Esophagus muscularis mucosa (tissue), 4 donors: ENCODE measurements around the gene LRSAM1.

Experiments
- CTCF ChIP-seq, 3 experiments: fragments of 200-600 bp in 2 of 3; fragments of 450-650 bp in 1 of 3; sonication (generic) in 2 of 3; IDR thresholded peaks; one replicate each; pipeline ENCODE4 v1.5.1; 2017 to 2019; ENCODE audit warnings: antibody characterized with exemption in 3 of 3, mild to moderate bottlenecking in 2 of 3, moderate library complexity in 1 of 3
- EP300 ChIP-seq: sonication (generic); formaldehyde crosslinking; IDR thresholded peaks from one replicate; pipeline ENCODE4 v1.6.1; 2017; ENCODE audit warnings: antibody characterized with exemption
- POLR2A ChIP-seq: fragments of 450-650 bp; IDR thresholded peaks from one replicate; pipeline ENCODE4 v1.6.1; 2017; ENCODE audit warnings: antibody characterized with exemption, moderate library complexity, mild to moderate bottlenecking, low read depth

GRCh38 chr9:127524373-127524772 is 73.1 kb downstream of the LRSAM1 start:
- no peak for TF ChIP-seq POLR2A
- TF ChIP-seq CTCF (IDR thresholded peaks at IDR 0.05): no peak
- TF ChIP-seq EP300: no peak
